GM12801 (cell line): ENCODE results near the gene ARHGEF7.

Source experiments
- CTCF ChIP-seq: IDR thresholded peaks from one replicate; pipeline ENCODE4 v1.5.1; 2011; ENCODE audit warnings: control low read depth; ENCODE audit not compliant: insufficient read length; ENCODE audit errors: extremely low read depth

The ARHGEF7 gene

DNA sequence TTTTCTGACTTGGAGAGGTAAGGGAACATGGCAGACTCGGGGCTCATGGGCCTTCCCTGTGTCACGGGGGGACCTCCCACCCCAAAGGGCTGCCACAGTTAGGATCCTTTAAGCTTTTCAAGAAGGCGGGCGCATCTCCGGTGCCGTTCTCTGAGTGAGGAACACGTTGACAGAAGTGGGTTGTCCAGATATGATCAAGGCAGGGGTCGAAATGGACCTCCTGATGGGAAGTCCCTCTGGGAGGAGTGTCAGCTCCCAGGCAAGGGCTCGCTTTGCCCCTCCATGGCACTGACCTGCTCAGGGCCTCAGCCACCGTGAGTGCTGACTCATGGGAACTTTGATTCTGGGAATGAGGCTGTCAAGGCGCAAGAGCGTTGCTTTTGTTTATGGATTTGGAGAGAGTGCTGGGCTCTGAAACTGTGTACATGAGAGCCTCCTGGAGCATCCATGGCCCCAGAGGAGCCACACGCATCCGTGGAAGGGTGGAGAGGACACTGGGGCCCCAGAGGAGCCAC is 198.9 kb downstream of the ARHGEF7 start:
- TF ChIP-seq CTCF: no peak

DNA sequence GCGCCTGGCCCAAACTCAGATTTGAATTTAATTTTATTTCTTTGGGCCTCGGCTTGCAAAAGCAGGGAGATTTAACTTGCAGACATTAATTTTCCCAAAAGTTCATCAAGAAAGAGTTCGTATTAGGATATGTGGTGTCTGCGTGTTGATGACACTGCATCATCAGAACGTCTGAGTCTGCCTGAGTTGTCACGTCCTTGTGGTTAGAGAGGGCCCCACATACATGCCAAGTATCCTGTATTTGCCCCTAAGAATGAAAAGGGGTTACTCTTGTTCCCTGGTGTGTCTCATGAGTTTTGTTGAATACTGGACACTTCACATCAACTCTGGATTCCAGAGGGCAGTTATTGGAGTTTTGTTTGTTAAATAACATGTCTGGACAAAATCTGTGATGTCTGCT is 199.7 kb downstream of the ARHGEF7 start:
- TF ChIP-seq CTCF: no peak

GRCh38 chr13:111315347-111315995 is 200.4 kb downstream of the ARHGEF7 start:
- no peak for TF ChIP-seq CTCF

- TF ChIP-seq CTCF: no peak
Observed at GRCh38 chr13:111316161-111316730, 201.1 kb downstream of the ARHGEF7 start.

DNA sequence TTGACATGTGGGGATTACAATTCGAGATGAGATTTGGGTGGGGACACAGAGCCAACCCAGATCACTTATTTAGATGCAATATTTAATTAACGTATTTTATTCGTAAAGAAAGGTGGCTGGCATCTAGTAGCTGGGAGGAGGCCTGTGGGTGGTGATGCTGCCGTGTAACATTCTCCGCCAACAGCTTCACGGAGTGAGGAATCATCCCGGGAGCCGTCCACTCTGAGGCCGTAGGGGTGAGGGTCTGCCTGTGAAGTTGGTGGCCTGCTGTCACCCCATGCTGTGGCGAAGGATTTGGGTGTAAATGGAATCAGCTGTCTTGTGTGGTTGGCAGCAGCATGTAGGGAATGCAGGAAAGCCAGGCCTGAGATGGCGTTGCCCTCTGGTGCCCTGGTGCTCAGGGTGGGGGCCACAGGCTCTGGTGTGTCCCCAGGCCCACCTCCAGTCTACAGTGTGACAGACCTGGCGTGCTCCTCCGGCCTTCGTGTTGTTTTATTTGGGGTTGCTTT is 202.0 kb downstream of the ARHGEF7 start:
- TF ChIP-seq CTCF: no peak

DNA sequence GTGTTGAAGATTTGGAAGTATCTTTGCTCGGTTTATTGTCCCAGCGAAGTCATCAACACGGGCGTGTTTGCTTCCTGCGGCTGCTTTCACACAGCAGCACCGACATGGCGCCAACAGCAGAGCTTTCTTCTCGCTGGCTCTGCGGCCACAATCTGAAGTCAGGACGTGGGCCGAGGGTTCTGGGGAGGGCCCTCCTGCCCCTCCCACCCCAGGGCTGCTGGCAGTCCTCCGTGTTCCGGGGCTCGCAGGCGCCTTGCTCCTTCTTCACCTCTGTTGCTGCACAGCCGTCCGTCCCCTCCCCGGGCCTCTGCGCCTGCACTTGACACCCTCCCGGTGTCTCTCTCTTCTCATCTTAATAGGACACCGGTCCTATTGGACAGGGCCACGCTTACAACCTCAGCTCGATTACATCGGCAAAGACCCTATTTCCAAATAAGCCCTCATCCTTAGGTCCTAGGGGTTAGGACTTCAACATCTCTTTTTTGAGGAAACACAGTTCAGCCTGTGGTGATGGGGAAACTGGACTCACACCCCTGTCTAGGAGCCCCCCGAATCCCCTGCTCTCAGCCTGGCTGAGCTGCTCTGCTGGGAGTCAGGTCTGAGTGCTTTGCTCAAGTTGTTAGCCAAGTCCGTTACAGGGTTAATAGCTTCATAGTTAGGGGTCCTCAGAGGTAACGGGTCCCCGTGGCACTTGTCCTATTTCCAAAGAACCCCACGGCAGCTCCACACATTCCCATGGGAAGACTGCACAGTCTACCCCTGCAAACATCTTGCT is 202.6 kb downstream of the ARHGEF7 start:
- no peak for TF ChIP-seq CTCF

- no peak for TF ChIP-seq CTCF
Observed at GRCh38 chr13:111318386-111318785, 203.3 kb downstream of the ARHGEF7 start.
